GM23248 (cell line): ENCODE data around the gene IPO9. TPM values are rescaled to one million over a fixed set of nuclear protein-coding genes. Genes with fewer than 3 reads are reported as not detected.
A peak's percentile ranks its signal among the peaks of the same experiment; 100 is the strongest.

ENCODE experiments used
- DNase-seq: peaks from one replicate; pipeline ENCODE4 v3.0.0-alpha.2; 2015
- H2AFZ ChIP-seq: fragments of 200-600 bp; sonication (generic); 2 replicates; pipeline ENCODE4 v1.6.1; 2016; ENCODE audit warnings: antibody characterized with exemption
- H3F3A ChIP-seq: fragments of 200-600 bp; sonication (generic); 2 replicates; pipeline ENCODE4 v1.6.1; 2016; ENCODE audit warnings: mild to moderate bottlenecking, antibody characterized with exemption, mixed run types; ENCODE audit not compliant: insufficient read depth
- H3K27ac ChIP-seq: fragments of 200-600 bp; sonication (generic); 2 replicates; pipeline ENCODE4 v1.5.1; 2016; ENCODE audit warnings: mild to moderate bottlenecking
- H3K27me3 ChIP-seq: fragments of 200-600 bp; sonication (generic); replicated peaks from 2 replicates; pipeline ENCODE4 v1.6.1; 2016; ENCODE audit warnings: mild to moderate bottlenecking; ENCODE audit not compliant: insufficient read depth
- H3K36me3 ChIP-seq: fragments of 200-600 bp; sonication (generic); 2 replicates; pipeline ENCODE4 v1.6.1; 2016; ENCODE audit warnings: low read depth, mild to moderate bottlenecking
- H3K4me1 ChIP-seq: fragments of 200-600 bp; sonication (generic); 2 replicates; pipeline ENCODE4 v1.6.1; 2016; ENCODE audit warnings: mild to moderate bottlenecking; ENCODE audit not compliant: insufficient read depth
- H3K4me2 ChIP-seq: fragments of 200-600 bp; sonication (generic); one replicate; pipeline ENCODE4 v1.6.1; 2016; ENCODE audit warnings: mild to moderate bottlenecking; ENCODE audit not compliant: unreplicated experiment
- H3K4me3 ChIP-seq: fragments of 200-600 bp; sonication (generic); 2 replicates; pipeline ENCODE4 v1.5.1; 2016; ENCODE audit warnings: mild to moderate bottlenecking
- H3K79me2 ChIP-seq: fragments of 200-600 bp; sonication (generic); 2 replicates; pipeline ENCODE4 v1.6.1; 2016; ENCODE audit warnings: mild to moderate bottlenecking; ENCODE audit not compliant: insufficient read depth
- H3K9ac ChIP-seq: fragments of 200-600 bp; sonication (generic); 2 replicates; pipeline ENCODE4 v1.6.1; 2016; ENCODE audit warnings: mild to moderate bottlenecking
- H3K9me2 ChIP-seq: fragments of 200-600 bp; sonication (generic); 2 replicates; pipeline ENCODE4 v1.6.1; 2016; ENCODE audit warnings: mixed run types, mild to moderate bottlenecking, moderate library complexity; ENCODE audit not compliant: insufficient read depth
- H3K9me3 ChIP-seq: fragments of 200-600 bp; sonication (generic); one replicate; pipeline ENCODE4 v1.6.1; 2017; ENCODE audit warnings: low read depth
- H4K20me1 ChIP-seq: fragments of 200-600 bp; sonication (generic); 2 replicates; pipeline ENCODE4 v1.6.0; 2016; ENCODE audit not compliant: insufficient read depth
- EZH2 ChIP-seq: fragments of 200-600 bp; sonication (generic); IDR thresholded peaks from 2 replicates; pipeline ENCODE4 v1.6.1; 2018; ENCODE audit warnings: antibody characterized with exemption, mild to moderate bottlenecking; ENCODE audit not compliant: insufficient read depth, poor library complexity, severe bottlenecking
- EZH2phosphoT487 ChIP-seq: fragments of 200-600 bp; sonication (generic); IDR thresholded peaks from 2 replicates; pipeline ENCODE4 v1.6.1; 2018; ENCODE audit warnings: antibody characterized with exemption, moderate library complexity, mild to moderate bottlenecking, low read depth; ENCODE audit not compliant: insufficient read depth
- WGBS, 2 experiments: methylation state at CpG; one replicate each; pipeline ENCODE4 v1.1.6; 2015 to 2017; ENCODE audit warnings: low lambda C conversion rate in 2 of 2, low coverage in 1 of 2; ENCODE audit errors: missing lambda C conversion rate in 2 of 2; 5-methylcytosine and 5-hydroxymethylcytosine counted together
- in situ Hi-C: fragments of 300-500 bp; cut with MboI; formaldehyde crosslinking; loops from 2 replicates; pipeline ENCODE4 v1.15.0; 2020
- polyA plus RNA-seq: library from polyadenylated mRNA; unstranded; fragments of >200 nt; fragmentation: Nextera tagmentation; extraction: Ambion mirVana; gene quantifications from 2 replicates; pipeline ENCODE4 v1.2.1, GENCODE V29; 2016
- total RNA-seq: library from RNA; depleted of rRNA; stranded (reverse); fragments of >200 nt; shearing (Covaris generic); gene quantifications from 2 replicates; pipeline ENCODE4 v1.2.3, GENCODE V29; 2014

IPO9 gene
- total and polyA plus RNA-seq, 2 experiments from 2014 or later = 18.3 to 52.4 TPM

DNA sequence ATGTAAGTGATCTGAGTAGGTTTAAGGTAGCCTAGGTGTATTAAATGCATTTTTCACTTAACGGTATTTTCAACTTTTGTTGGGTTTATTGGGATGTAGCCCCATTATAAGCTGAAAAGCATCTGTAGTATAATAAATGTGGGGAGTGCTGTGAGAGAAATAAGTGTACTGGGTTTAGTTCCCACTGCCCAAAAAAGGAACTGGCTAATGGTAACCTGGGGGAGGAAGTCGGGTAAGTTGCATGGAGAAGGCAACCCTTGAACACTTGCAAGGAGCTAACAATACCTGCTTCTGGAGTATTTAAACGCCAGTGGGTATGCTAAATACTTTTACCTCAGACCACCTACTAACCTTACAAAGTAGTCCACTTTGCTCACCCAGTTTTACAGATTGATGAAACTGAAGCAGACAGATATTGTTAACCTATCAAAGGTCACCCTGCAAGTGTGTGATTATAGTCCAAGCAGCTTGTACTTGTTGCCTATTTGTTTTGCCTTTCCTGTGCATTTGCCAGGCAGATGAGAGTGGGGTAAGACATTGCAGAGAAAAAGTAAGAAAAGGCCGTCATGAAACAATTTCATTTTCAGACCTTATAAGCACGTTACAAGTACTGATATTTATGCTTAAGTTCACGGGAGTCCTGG, 52.1 kb downstream of the IPO9 start:
- 53 to 56% methylated on average over 6 of the region's 6 CpGs for WGBS, 2 experiments
- no peak for TF ChIP-seq EZH2phosphoT487
- no peak for TF ChIP-seq EZH2
- DNase-seq = no peak
- no peak overlapping the region for H3K4me3 ChIP-seq
- H3K36me3 ChIP-seq = no peaks in the 10 kb centered on the region
- H3K79me2 ChIP-seq = no peaks in the 10 kb centered on the region
- H3K9ac ChIP-seq = no peak overlapping the region
- H4K20me1 ChIP-seq = no peaks in the 10 kb centered on the region
- peaks cover 29% of the 10 kb centered on the region for H3F3A ChIP-seq
- H3K27ac ChIP-seq = no peak overlapping the region
- in situ Hi-C loops = loop anchor here (25.0 kb wide), 1 partner anchor 231 kb away; the partner anchor contains the start of gene GPR37L1
- H3K27me3 ChIP-seq = no peaks in the 10 kb centered on the region
- H3K9me3 ChIP-seq = no peaks in the 10 kb centered on the region
- no peaks in the 10 kb centered on the region for H3K9me2 ChIP-seq
- H3K4me2 ChIP-seq = no peak overlapping the region
- peaks cover 32% of the 10 kb centered on the region for H3K4me1 ChIP-seq
- no peak overlapping the region for H2AFZ ChIP-seq

- no peak for TF ChIP-seq EZH2phosphoT487
- no peak for TF ChIP-seq EZH2
- in situ Hi-C loops = loop anchor here (25.0 kb wide), 1 partner anchor 231 kb away; the partner anchor contains the start of gene GPR37L1
- H3K79me2 ChIP-seq = no peaks in the 10 kb centered on the region
- no peak overlapping the region for H3K4me2 ChIP-seq
- H3F3A ChIP-seq = peaks cover 29% of the 10 kb centered on the region
- WGBS, 2 experiments = 95 to 100% methylated on average over 1 of the region's 1 CpG
- no peak overlapping the region for H3K27ac ChIP-seq
- H2AFZ ChIP-seq = no peak overlapping the region
- DNase-seq = no peak
- no peaks in the 10 kb centered on the region for H3K27me3 ChIP-seq
- H3K36me3 ChIP-seq = no peaks in the 10 kb centered on the region
- H3K4me1 ChIP-seq = peaks cover 32% of the 10 kb centered on the region
- no peak overlapping the region for H3K4me3 ChIP-seq
- H4K20me1 ChIP-seq = no peaks in the 10 kb centered on the region
- H3K9ac ChIP-seq = no peak overlapping the region
- no peaks in the 10 kb centered on the region for H3K9me2 ChIP-seq
- H3K9me3 ChIP-seq = no peaks in the 10 kb centered on the region
Measured at GRCh38 chr1:201881617-201882016, 52.7 kb downstream of the IPO9 start.

- H3K9me3 ChIP-seq = no peaks in the 10 kb centered on the region
- no peak overlapping the region for H3K4me3 ChIP-seq
- in situ Hi-C loops = loop anchor here (25.0 kb wide), 1 partner anchor 230 kb away; the partner anchor contains the start of gene GPR37L1
- H3K4me2 ChIP-seq = peak overlapping the region; percentile 44
- TF ChIP-seq EZH2 (no peak), EZH2phosphoT487 (no peak)
- DNase-seq = peak; percentile 90
- no peaks in the 10 kb centered on the region for H3K9me2 ChIP-seq
- H3K4me1 ChIP-seq = peaks cover 32% of the 10 kb centered on the region
- peak overlapping the region; percentile 30; the same call in 1 of the 2 replicates for H3K9ac ChIP-seq
- no peaks in the 10 kb centered on the region for H4K20me1 ChIP-seq
- H2AFZ ChIP-seq = no peak overlapping the region
- H3K27me3 ChIP-seq = no peaks in the 10 kb centered on the region
- H3K27ac ChIP-seq = peak overlapping the region; percentile 52
- 34 to 43% methylated on average over 2 of the region's 2 CpGs for WGBS, 2 experiments
- no peaks in the 10 kb centered on the region for H3K36me3 ChIP-seq
- H3F3A ChIP-seq = peaks cover 29% of the 10 kb centered on the region
- no peaks in the 10 kb centered on the region for H3K79me2 ChIP-seq
Measured at GRCh38 chr1:201882665-201883132, 53.7 kb downstream of the IPO9 start.

DNA sequence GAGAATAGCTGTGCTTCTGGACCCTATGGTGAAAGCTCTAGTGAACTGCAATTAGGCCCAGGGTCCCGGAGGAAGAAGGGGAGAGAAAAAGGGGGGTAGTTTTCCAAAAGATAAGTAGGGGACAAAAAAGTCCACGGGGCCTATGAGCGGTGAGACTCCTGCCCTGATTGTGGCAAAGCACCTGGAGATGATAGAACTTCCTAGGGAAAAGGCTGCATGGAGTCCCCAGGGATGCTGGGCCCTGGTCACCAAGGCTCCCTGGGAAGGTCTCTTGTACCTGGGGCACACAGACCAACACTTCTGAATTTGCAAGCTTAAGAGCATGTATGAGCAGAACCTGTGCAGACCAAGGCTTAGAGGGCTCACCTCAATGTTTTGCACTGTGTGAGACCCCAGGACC, 54.3 kb downstream of the IPO9 start:
- H4K20me1 ChIP-seq = no peaks in the 10 kb centered on the region
- in situ Hi-C loops = loop anchor here (25.0 kb wide), 1 partner anchor 229 kb away; the partner anchor contains the start of gene GPR37L1
- peak overlapping the region; percentile 30; the same call in 1 of the 2 replicates for H3K9ac ChIP-seq

More for the DNA sequence above, 54.3 kb downstream of the IPO9 start:
- H3K4me1 ChIP-seq = peaks cover 32% of the 10 kb centered on the region
- no peak for TF ChIP-seq EZH2
- no peak for TF ChIP-seq EZH2phosphoT487
- peaks cover 29% of the 10 kb centered on the region for H3F3A ChIP-seq
- peak overlapping the region; percentile 44 for H3K4me2 ChIP-seq
- H3K9me2 ChIP-seq = no peaks in the 10 kb centered on the region
- no peak for DNase-seq
- no peaks in the 10 kb centered on the region for H3K79me2 ChIP-seq
- H3K27me3 ChIP-seq = no peaks in the 10 kb centered on the region
- no peaks in the 10 kb centered on the region for H3K36me3 ChIP-seq
- no peaks in the 10 kb centered on the region for H3K9me3 ChIP-seq
- 64 to 70% methylated on average over 3 of the region's 3 CpGs for WGBS, 2 experiments
- peak overlapping the region; percentile 52 for H3K27ac ChIP-seq
- H3K4me3 ChIP-seq = no peak overlapping the region
- no peak overlapping the region for H2AFZ ChIP-seq
